Adrenal gland (tissue), 5 donors: ENCODE data around the gene LRRC53.

Source experiments
- CTCF ChIP-seq, 6 experiments: fragments of 450-650 bp in 4 of 6; fragments of 200-600 bp in 2 of 6; sonication (generic) in 1 of 6; IDR thresholded peaks; 1 replicate in 5 of 6; 2 replicates in 1 of 6; pipeline versions ENCODE4 v1.5.1 to v1.8.0; 2016 to 2021; ENCODE audit warnings: antibody characterized with exemption in 6 of 6, mild to moderate bottlenecking in 2 of 6, moderate library complexity in 1 of 6
- POLR2A ChIP-seq, 2 donors: fragments of 450-650 bp; IDR thresholded peaks; one replicate each; pipeline ENCODE4 v1.6.1; 2017; ENCODE audit warnings: antibody characterized with exemption in 2 of 2, mild to moderate bottlenecking in 2 of 2, moderate library complexity in 1 of 2
- donor health status: DM: no; HTN: no; CAD: no.

DNA sequence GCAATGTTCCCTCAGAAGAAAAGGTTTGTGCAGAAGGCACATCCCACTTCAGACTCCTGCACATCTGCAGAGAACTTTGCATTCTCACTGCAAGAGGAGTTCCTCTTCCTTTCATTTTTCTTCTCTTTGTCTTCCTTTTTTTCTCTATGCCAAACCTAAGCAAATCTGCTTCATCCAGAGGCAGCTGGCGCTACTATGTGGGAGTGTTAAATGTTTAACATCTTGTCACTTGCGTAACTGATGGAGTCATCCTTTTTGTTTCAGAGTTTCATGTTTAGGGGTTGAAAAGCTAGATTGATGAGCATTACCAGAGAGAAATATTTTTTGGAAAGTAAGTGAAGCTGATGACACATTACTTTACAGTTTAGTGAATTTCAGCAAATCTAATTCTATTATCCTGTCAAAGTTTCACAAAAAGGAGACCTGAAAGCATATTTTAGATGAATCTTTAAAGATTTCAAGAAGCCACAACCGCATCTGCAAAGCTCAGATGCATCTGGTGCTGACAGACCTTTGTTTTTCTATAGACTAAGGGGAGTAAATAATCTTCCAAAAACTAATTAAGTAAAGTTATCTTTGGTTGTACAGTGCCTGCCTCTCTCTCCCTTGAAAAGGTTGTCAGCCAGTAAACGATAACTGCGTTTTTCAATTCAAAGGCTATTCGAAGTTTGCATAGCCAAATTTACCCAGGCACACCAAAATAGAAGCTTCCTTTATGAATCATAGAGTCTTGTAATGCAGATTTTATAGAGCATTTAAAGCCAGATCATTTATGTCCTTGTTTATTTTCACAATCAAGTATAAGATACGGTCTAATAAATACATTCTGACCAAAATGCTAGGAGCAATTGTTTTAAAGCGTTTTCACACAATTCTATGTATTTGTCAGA lies 1.2 kb upstream of the LRRC53 start:
- TF ChIP-seq CTCF (IDR thresholded peaks at IDR 0.05) (no peak), POLR2A (IDR thresholded peaks at IDR 0.05) (no peak)
